ENCODE measurements around the gene PACS1.

DNA sequence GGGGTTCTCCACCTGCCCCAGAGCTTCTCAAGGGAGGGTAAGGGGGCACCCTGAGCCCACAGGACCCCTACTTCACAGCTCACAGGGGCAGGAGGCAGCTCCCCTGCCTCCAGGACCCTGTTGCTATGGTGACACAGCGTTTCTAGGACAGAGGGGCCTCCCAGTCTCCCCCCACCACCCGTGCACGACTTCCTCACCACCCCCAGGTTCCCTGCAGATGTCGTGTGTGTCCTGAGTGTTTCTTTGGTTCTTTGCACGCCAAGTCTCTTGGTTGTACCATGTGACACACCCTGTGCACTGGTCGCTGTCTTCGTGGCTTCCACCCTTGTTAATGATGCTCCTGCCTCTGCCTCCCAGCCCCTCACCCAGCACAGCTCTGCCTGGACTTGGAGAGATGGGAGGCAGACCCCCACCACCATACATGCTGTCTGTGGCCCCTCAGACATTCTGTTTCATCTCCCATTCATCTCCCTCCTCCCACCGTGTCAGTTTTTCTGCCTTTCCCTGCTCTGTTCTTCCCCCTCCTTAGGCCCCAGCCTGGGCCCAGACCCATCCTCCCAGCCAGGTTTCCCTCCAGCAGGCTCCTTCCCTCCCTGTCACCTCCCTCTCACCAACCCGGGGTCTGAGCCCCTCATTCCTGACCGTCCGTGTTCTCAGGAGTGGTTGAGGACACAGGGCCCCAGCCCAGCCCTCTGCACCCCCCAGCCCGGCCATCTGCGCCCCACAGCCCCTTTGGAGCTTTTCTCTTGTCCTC, 173.9 kb downstream of the PACS1 start:
- no peak for TF ChIP-seq CTCF (IDR thresholded peaks at IDR 0.05; ENCODE audit: low read length)
- no peak for TF ChIP-seq EZH2 (optimal IDR thresholded peaks at IDR 0.05; ENCODE audit: low read depth, low read length)
- no peak for TF ChIP-seq EZH2phosphoT487 (IDR thresholded peaks at IDR 0.05; ENCODE audit: low read length)

All from MM.1S (cell line).